Hepatocyte (in vitro differentiated cells): Measurements from ENCODE around the gene KIF1B. TPM values are rescaled to one million over a fixed set of nuclear protein-coding genes. Genes with fewer than 3 reads are reported as not detected.

Source experiments
- DNase-seq: peaks from one replicate; pipeline ENCODE4 v3.0.0-alpha.2; 2016; ENCODE audit warnings: low spot score
- H2AFZ ChIP-seq: fragments of 200-600 bp; sonication (generic); 2 replicates; pipeline ENCODE4 v1.6.0; 2016; ENCODE audit warnings: antibody characterized with exemption, mild to moderate bottlenecking
- H3K27ac ChIP-seq: fragments of 200-600 bp; sonication (generic); 2 replicates; pipeline ENCODE4 v1.5.1; 2016; ENCODE audit warnings: mild to moderate bottlenecking
- H3K27me3 ChIP-seq: fragments of 200-600 bp; sonication (generic); 2 replicates; pipeline ENCODE4 v1.6.1; 2016
- H3K36me3 ChIP-seq: fragments of 200-600 bp; sonication (generic); replicated peaks from 2 replicates; pipeline ENCODE4 v1.5.1; 2016; ENCODE audit warnings: low read depth; ENCODE audit not compliant: insufficient read depth
- H3K4me1 ChIP-seq: fragments of 200-600 bp; sonication (generic); 2 replicates; pipeline ENCODE4 v1.5.1; 2016; ENCODE audit warnings: mild to moderate bottlenecking, moderate library complexity; ENCODE audit not compliant: insufficient read depth
- H3K4me2 ChIP-seq: fragments of 200-600 bp; sonication (generic); 2 replicates; pipeline ENCODE4 v1.6.0; 2016
- H3K4me3 ChIP-seq: fragments of 200-600 bp; sonication (generic); 2 replicates; pipeline ENCODE4 v1.5.1; 2016; ENCODE audit warnings: mild to moderate bottlenecking
- H3K79me2 ChIP-seq: fragments of 200-600 bp; sonication (generic); 2 replicates; pipeline ENCODE4 v1.6.0; 2017; ENCODE audit warnings: mild to moderate bottlenecking
- H3K9me2 ChIP-seq: fragments of 200-600 bp; sonication (generic); replicated peaks from 2 replicates; pipeline ENCODE4 v1.6.0; 2017; ENCODE audit warnings: mild to moderate bottlenecking; ENCODE audit not compliant: insufficient read depth
- H3K9me3 ChIP-seq: fragments of 200-600 bp; sonication (generic); 2 replicates; pipeline ENCODE4 v1.5.1; 2016; ENCODE audit warnings: low read depth, mild to moderate bottlenecking
- H4K20me1 ChIP-seq: fragments of 200-600 bp; sonication (generic); 2 replicates; pipeline ENCODE4 v1.6.0; 2016; ENCODE audit warnings: mild to moderate bottlenecking; ENCODE audit not compliant: insufficient read depth, poor library complexity, severe bottlenecking
- EZH2 ChIP-seq: fragments of 200-600 bp; sonication (generic); IDR thresholded peaks from 2 replicates; pipeline ENCODE4 v1.6.1; 2016; ENCODE audit warnings: antibody characterized with exemption, mild to moderate bottlenecking, borderline replicate concordance
- EZH2phosphoT487 ChIP-seq: fragments of 200-600 bp; sonication (generic); IDR thresholded peaks from one replicate; pipeline ENCODE4 v1.6.1; 2018; ENCODE audit warnings: antibody characterized with exemption, mild to moderate bottlenecking, low read depth, moderate library complexity; ENCODE audit not compliant: unreplicated experiment, severe bottlenecking
- WGBS: methylation state at CpG from one replicate; pipeline ENCODE4 v1.1.6; 2016; ENCODE audit warnings: low lambda C conversion rate; ENCODE audit errors: missing lambda C conversion rate; 5-methylcytosine and 5-hydroxymethylcytosine counted together
- polyA plus RNA-seq: library from polyadenylated mRNA; unstranded; fragments of >200 nt; fragmentation: Nextera tagmentation; extraction: Ambion mirVana; gene quantifications from 2 replicates; pipeline ENCODE4 v1.2.1, GENCODE V29; 2016
- total RNA-seq: library from RNA; depleted of rRNA; stranded (reverse); fragments of >200 nt; gene quantifications from 2 replicates; pipeline ENCODE4 v1.2.3, GENCODE V29; 2014
- TF ChIP-seq, protein P1 (sequence below): fragments of 200-600 bp; sonication (generic); IDR thresholded peaks from 2 replicates; pipeline ENCODE4 v1.5.1; 2016; ENCODE audit warnings: antibody characterized with exemption, mild to moderate bottlenecking; ENCODE audit not compliant: poor library complexity

KIF1B gene
- total and polyA plus RNA-seq, 2 experiments from 2014 or later = 14.6 to 37.0 TPM

- H3K4me3 ChIP-seq = no peak overlapping the region
- H3K79me2 ChIP-seq = no peaks in the 10 kb centered on the region
- H3K4me1 ChIP-seq = no peaks in the 10 kb centered on the region
- no peak overlapping the region for H3K27ac ChIP-seq
- H2AFZ ChIP-seq = no peak overlapping the region
- 97% methylated on average over 2 of the region's 2 CpGs for WGBS
- TF ChIP-seq, protein P1, sequence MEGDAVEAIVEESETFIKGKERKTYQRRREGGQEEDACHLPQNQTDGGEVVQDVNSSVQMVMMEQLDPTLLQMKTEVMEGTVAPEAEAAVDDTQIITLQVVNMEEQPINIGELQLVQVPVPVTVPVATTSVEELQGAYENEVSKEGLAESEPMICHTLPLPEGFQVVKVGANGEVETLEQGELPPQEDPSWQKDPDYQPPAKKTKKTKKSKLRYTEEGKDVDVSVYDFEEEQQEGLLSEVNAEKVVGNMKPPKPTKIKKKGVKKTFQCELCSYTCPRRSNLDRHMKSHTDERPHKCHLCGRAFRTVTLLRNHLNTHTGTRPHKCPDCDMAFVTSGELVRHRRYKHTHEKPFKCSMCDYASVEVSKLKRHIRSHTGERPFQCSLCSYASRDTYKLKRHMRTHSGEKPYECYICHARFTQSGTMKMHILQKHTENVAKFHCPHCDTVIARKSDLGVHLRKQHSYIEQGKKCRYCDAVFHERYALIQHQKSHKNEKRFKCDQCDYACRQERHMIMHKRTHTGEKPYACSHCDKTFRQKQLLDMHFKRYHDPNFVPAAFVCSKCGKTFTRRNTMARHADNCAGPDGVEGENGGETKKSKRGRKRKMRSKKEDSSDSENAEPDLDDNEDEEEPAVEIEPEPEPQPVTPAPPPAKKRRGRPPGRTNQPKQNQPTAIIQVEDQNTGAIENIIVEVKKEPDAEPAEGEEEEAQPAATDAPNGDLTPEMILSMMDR = no peak
- no peak for DNase-seq
- H3K27me3 ChIP-seq = no peaks in the 10 kb centered on the region
- no peaks in the 10 kb centered on the region for H4K20me1 ChIP-seq
- no peak overlapping the region for H3K4me2 ChIP-seq
- no peaks in the 10 kb centered on the region for H3K9me2 ChIP-seq
- H3K9me3 ChIP-seq = no peaks in the 10 kb centered on the region
- H3K36me3 ChIP-seq = no peaks in the 10 kb centered on the region
These were observed 24.6 kb upstream of the KIF1B start for GRCh38 chr1:10185759-10186158.

DNA sequence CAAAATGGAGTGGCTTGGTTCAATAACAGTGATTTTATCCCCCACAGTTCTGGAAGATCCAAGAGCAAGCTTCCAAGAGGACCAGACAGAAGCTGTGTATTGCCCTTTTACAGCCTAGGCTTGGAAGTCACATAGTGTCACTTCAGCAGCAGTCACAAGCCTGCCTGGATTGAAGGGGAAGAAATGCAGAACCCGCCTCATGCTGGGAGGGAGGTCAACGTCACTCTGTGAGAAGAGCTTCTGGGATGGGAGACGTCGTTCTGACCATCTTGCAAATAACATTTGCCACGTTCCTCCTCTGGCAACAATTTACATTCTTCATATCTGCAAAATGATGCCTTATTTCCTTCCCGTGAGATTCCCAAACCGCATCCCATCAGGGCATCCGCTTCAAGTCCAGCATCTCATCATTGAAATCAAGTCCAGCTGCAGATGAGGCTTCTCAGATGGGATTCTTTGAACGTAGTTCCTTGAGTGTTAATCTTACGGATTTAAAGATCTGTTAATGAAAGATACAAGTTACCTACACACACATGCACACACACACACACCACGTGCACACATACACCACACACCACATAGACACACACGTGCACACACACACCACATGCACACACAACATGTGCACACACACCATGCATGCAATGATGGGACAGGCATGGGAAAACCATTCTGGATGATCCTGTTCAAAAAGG is 23.9 kb upstream of the KIF1B start:
- H3K27me3 ChIP-seq = no peaks in the 10 kb centered on the region
- TF ChIP-seq EZH2 = no peak
- TF ChIP-seq, protein P1 = no peak
- TF ChIP-seq EZH2phosphoT487 = no peak

DNA sequence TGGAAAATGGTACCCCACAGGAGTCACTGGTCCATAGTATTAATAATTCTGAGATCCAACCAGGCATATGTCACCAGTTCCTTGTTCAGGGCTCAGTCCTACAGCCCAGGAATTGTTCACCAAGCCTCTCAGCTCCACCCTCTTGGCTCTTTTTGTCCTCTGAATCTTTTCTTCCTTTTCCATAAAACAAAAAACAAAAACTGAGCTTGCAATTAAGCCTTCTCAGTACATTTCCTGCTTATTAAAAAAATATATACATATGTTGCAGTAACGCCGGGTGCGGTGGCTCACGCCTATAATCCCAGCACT is 23.4 kb upstream of the KIF1B start:
- WGBS = 96% methylated on average over 4 of the region's 4 CpGs
- H3K4me2 ChIP-seq = no peak overlapping the region
- no peaks in the 10 kb centered on the region for H3K9me2 ChIP-seq
- no peaks in the 10 kb centered on the region for H3K79me2 ChIP-seq
- H2AFZ ChIP-seq = no peak overlapping the region
- H3K9me3 ChIP-seq = no peaks in the 10 kb centered on the region
- H4K20me1 ChIP-seq = no peaks in the 10 kb centered on the region
- no peaks in the 10 kb centered on the region for H3K4me1 ChIP-seq
- no peaks in the 10 kb centered on the region for H3K27me3 ChIP-seq
- H3K36me3 ChIP-seq = no peaks in the 10 kb centered on the region
- H3K4me3 ChIP-seq = no peak overlapping the region
- DNase-seq = no peak
- H3K27ac ChIP-seq = no peak overlapping the region
- TF ChIP-seq, protein P1 = no peak
- TF ChIP-seq EZH2phosphoT487 (no peak), EZH2 (no peak)

More for the DNA sequence above, 23.9 kb upstream of the KIF1B start:
- WGBS = 80% methylated on average over 12 of the region's 12 CpGs
- H2AFZ ChIP-seq = no peak overlapping the region
- no peak overlapping the region for H3K4me2 ChIP-seq
- no peaks in the 10 kb centered on the region for H3K9me2 ChIP-seq
- H4K20me1 ChIP-seq = no peaks in the 10 kb centered on the region
- H3K36me3 ChIP-seq = no peaks in the 10 kb centered on the region
- no peaks in the 10 kb centered on the region for H3K4me1 ChIP-seq
- no peak overlapping the region for H3K27ac ChIP-seq
- no peaks in the 10 kb centered on the region for H3K79me2 ChIP-seq
- H3K4me3 ChIP-seq = no peak overlapping the region
- H3K9me3 ChIP-seq = no peaks in the 10 kb centered on the region
- DNase-seq = no peak

GRCh38 chr1:10188133-10188650 is 22.2 kb upstream of the KIF1B start:
- Histone ChIP-seq H4K20me1 (no peaks in the 10 kb centered on the region), H3K9me2 (no peaks in the 10 kb centered on the region), H3K36me3 (no peaks in the 10 kb centered on the region), H3K9me3 (no peaks in the 10 kb centered on the region), H3K4me3 (no peak overlapping the region), H3K27me3 (no peaks in the 10 kb centered on the region), H3K4me1 (no peaks in the 10 kb centered on the region), H3K79me2 (no peaks in the 10 kb centered on the region), H2AFZ (no peak overlapping the region), H3K4me2 (no peak overlapping the region), H3K27ac (no peak overlapping the region)
- WGBS = 92% methylated on average over 2 of the region's 2 CpGs
- TF ChIP-seq EZH2 (no peak), EZH2phosphoT487 (no peak)
- TF ChIP-seq, protein P1 = no peak
- DNase-seq = no peak
